ENCODE measurements around the gene DHRS9.

DHRS9 gene

DNA sequence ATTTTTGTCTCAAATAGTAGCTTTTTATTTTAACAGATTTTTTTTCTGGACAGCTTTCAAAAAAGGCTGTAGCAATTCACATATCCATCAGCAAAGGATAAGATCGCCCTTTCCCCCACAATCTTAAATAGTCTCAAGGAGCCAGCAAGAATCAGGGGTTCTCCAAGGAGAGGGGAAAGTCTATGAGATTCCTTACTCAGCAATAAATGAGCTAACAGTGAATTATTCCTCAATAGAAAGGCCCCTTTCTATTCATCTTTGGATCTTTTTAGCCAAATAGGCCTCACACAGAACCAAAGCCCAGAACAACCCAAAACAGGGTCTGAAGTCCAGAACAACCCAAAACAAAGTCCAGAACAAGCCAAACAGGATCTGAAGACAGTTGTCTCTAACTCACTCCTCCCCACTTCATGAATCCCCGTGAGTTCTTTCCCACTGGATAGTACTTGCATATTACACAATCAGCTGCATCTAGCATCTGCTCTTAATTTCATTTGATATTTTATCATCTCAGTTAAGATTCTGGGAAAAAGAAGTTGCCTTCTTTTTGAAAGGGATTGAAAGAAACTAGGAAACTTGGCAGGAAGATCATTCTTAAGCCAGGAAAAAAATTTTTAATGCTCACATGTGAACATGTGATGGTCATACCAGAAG is 3.4 kb upstream of the DHRS9 start:
- DNase-seq = no peak

DNA sequence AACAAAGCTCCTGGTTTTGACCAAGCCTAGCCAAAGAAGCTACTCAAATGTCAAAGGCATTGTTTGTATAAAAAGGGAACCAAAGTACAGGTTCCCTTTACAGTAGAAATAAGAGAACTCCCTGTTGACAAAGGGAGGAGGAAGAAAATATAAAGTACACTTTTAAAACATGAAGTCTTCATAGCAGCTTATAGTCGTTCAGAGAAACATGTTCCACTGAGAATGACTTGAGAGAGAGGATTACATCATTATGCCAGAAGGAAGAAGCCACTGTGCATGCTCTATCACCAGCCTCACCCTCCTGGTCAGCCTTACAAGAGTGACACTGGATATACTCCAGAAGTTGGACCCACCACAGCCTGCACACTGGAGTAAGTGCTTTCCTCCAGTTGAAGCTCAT is 2.5 kb upstream of the DHRS9 start:
- DNase-seq = no peak

DNA sequence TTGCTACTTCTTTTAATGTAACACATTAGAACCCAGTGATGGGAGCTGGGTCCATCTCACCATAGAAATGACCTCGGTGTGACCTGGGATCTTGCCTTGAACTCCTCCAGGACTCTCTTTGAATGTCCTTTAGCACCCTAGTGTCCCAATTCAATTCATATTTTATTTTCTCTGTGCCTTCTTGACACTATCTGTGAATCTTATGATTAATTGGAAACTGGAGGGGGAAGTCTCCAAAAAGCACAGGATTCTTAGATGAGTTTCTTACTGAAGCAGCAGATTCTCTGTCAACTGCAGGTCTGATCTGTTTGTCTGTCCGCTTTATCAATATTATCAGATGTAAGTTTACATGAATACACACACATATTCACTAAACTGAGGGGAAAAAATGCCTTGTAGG is 470 bp downstream of the DHRS9 start:
- DNase-seq = no peak

DNA sequence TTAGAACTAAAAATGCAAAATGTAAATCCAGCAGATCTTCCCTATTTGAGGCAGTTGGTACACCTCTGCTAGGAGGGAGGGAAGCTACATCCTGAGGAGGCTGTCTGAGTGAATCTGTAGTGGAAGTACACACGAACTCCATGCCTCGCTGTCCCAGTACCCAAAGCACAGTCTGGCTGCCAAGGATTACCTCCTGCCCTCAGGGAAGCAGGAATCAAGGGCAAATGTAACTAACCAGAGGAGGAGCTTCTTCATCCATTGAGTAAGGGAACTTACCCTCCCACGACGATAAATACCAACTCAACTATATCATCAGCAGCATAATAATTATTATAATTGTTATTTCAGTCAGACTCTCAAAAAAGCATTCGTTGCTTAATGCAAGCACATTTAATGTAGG is 2.1 kb downstream of the DHRS9 start:
- no peak for DNase-seq

DNA sequence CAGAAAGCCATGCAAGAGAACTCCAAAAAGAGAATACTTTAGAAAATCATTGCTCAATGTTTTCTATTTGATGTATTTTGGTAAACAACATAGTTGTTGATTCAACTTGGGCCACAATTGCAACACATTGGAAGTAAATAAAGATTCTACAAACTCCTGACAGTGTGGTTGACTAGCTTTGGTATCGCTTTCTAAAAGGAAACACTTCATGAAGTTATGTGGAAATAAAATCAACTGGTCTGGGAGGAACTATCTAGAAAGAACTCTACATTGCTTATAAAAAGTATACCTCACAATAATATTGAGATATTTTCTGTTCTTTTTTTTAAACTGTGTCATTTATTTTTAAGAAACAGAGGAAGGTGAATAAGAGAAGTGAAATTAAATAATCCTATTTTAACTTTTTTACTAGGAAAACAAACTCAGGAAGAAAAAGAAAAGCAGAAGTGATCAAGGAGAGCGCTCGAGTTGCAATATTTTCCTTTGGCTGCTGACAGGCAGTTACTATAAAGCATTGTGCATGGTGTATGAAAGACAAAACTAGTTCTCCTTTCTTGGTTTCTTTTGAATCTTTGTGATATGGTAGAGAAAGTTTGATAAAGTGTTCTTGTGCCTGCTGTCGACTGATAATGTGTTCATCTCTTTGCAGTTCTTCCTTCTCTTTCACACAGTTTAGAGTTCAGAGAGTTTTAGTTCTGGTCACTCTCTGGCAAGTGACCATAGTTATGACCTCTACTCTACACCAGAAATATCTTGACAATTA is 3.0 kb downstream of the DHRS9 start:
- DNase-seq = no peak

DNA sequence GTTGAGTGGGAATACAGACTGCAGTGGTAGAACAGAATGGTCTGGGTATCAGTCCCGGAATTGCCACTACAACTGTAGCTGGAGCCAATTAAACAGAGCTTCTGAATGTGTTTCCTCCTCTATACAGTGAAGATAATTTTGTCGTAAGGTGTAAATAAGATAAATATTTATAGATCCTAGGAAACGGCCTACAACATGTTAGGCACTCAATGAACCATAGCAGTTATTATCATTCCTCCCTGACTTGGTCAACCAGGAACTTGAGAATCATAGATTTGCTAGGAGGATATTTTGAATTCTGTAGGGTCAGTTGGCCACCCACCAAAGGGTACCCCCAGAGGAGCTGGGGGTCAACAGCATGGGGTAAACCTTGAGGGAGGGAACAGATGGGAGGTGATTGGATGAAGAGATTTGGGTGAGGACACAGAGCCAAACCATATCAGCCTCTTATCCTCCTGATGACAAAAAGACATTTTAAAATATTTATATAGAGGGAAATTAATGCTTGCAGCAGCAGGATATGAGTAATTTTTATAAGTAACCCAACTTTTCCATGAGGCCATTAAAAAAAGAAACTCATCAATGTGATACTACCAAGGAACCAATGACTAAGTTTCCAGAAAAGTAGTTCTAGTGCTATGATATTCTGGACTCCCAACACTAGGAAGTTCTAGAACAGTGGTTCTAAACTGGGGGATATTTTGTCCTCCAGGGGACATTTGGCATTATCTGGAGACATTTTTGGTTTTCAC is 4.0 kb downstream of the DHRS9 start:
- no peak for DNase-seq

DNA sequence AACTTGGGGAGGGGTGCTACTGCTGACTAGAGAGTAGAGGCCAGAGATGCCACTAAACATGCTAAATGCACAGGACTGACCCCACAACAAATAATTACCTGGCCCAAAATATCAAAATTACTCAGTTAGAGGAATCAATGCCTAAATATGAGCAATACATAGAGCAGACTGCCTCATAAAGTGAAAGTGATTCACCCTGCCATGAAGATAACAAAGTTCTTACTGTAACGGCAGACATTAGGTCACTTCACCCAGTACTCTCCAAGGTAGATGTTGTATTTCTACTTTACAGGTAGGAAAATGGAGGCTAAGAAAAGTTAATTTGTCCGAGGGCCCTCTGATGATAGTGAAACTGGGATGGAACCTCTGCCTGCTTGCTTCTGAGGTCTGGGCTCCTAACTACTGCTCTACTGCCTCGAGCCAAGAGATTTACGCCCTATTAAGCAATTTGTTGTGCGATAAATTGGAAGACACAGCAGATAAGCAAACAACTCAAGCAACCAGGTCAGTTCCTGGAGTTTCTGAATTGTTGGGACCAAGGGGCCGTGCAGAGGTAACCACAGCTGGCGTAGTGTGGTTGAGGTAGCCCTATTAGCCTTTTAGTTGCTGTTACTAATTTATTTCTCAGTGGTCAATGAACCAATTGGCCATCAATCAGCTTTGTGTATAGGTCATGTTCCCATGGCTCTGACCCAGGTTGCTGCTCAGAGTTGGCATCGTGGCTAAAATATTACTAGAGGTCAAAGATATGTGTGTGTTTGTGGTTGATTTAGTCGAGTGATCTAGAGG is 4.8 kb downstream of the DHRS9 start:
- no peak for DNase-seq

DNA sequence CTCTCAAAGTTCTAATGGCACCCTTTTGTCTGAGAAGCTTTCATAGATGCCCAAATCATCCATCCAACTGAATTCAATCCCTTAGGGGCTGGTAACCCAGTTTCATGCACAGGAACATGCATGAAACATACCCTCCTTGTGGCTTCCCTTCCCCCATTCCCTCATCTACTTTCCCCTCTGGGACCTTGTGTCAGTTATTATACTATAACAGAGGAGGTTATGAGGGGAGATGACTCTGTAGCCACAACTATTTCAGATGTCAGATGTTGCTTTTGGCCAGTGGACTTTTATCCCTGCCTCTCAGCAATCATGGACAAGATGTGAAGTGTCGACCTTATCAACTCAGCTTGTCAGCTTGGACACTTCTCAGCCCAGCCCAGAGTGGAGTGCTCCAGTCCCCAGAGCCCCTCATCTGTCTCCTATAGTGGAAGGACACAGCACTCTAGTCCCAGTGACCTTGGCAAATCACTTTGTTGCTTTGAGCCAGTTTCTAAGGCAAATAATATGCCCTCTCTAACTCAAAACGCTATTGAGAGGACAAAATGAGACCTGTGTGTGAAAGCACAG is 8.4 kb downstream of the DHRS9 start:
- no peak for DNase-seq

DNA sequence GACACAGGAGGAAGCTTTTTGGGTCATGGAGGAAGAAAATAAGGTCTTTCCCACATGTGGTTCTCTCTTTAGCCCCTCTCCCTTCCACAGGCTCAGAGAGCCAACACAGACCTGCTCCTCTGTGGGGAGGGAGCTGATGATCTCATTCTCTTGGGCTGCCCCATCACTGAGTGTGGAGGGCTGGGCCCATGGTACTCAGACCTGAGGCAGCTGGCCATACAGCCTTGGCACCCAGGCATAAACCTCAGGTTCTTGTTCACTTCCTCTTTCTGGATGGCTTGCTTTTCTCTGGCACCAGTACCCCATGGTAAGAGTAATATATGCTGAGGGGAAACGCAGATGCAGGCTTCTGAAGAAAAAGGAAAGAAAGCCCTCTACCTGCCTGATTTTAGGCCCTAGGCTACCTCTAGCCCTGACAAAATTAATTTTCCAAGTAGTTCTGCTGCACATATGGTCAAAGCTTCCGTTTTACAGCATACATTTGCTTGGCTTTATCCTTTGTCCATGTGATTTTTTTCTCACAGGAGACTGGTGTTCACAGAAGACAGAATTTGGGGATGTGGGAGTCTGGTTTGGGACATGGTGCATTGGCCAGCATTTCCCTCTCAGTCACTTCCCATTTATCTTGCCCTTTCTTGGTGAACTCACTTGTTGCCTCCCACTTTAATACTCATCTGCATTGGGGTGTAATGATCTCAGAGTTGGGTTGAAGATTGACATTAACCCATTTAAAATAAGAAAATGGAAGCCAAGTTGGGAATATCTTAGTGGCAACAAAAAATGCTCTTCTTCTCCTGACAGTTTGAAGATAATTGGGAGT is 11.1 kb downstream of the DHRS9 start:
- DNase-seq = no peak

DNA sequence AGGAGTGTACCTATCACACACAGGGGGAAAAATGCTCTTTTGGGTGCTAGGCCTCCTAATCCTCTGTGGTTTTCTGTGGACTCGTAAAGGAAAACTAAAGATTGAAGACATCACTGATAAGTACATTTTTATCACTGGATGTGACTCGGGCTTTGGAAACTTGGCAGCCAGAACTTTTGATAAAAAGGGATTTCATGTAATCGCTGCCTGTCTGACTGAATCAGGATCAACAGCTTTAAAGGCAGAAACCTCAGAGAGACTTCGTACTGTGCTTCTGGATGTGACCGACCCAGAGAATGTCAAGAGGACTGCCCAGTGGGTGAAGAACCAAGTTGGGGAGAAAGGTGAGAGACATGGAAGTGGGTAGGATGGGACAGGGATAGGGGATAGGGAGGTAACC is 12.2 kb downstream of the DHRS9 start:
- no peak for DNase-seq

DNA sequence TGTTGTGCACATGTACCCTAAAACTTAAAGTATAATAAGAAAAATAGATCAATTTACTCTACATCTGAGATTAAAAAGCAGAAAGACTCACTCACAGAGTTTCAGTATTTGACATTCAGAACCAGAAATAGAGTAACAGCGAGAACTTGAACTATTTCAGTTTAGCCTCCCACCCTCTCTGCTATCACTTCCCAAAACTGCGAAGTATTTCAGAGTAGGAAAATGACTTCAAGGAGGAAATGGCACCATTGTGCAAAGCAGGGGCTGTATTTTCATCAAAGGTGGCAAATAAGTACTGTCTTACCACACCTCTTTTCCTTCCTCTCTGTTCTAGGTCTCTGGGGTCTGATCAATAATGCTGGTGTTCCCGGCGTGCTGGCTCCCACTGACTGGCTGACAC is 13.6 kb downstream of the DHRS9 start:
- no peak for DNase-seq

DNA sequence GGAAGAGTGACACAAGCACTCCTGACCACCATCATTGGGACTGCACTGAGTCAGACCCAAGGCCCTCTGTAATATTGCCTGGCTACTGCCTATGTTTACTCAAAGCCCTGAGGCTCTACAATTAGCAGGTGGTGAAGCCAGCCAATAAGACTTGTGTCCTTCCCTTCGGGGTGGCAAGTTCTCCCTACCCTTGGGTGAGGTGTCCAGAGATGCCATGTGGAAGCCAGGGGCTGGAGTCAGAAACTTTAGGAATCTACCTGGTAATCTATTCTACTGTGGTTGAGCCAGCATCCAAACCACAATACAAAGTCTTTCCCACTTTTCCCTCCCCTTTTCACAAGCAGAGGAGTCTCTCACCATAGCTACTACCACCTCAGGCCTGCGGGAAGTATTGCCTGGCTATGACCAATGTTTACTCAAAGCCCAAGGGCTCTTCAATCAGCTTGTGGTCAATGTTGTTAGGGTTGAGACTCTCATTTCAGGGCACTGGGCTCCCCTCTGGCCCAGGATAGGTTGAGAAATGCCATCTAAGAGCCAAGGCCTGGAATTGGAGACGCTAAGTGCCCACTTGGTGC is 17.6 kb downstream of the DHRS9 start:
- DNase-seq = no peak

DNA sequence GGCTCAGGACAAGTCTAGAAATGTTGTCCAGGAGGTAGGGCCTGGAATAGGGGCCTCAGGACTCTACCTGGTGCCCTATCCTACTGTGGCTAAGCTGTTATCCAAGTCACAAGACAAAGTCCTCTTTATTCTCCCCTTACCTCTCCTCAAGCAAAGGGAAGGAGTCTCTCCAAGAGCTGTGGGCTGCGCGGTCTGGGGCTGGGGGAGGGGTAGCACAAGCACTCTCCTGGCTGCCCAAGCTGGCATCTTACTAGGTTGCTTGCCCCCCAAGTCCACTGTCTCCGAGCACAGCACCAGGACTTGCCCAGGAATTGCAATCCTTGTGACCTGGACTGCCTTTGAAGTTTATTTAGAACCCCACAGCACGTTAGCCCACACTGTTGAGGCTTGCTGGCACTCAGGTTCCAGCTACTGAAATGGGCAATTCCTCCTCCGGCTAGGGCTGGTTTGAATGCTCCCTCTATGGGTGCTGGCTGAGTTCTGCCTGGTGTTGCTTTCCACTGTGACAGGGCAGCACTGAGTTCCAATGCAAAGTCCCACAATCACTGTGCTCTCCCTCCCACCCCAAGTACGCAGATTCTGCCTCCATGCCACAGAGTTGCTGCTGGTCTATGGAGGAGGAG is 18.5 kb downstream of the DHRS9 start:
- DNase-seq = no peak

DNA sequence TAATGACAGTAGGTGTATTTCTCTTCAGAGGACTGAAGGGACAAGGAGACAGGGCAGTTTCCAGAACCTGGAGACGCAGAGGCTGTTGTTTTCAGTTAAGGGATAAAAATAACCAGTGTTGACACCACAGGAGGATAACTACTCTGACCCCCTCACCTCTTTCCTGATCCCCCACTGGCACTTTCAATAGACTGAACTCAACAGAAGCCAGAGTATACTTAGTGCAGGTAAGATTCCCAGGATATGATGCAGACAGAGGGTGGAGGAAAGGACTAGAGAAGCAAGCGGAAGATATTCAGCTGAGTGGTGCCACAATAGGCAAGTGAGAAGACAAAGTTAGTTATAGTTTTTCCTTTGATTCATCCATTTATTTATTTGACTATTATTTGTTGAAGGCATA is 19.8 kb downstream of the DHRS9 start:
- DNase-seq = no peak

DNA sequence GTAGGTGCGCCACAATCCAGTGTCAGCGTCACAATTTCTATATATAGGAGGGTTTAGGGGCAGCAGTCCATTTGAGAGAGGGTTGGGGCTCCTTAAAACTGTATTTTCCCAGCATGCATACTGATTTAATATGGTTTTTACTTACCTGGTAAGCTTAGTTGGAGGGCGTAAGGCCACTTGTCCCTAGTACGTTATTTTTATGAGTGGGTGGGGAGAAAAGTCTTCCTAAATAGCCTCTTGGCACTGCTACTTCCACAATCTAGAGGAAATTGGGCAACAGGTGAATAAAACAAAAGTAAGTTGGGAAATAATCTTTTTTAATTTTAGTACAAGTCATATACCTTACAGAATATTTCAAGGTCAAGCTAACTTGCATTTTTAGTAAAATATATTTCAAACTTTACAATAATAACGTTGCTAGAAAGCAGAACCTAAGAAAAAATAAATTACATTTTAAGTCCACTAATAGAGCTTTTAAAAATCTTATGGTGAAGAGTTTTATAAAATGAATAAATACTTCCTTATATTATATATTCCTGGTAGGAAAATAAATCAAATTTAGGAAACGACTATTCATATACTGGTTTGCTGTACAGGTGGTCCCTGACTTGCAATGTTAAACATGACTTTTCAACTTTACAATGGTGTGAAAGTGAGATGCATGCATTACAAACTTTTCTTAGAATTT is 20.9 kb downstream of the DHRS9 start:
- DNase-seq = no peak

DNA sequence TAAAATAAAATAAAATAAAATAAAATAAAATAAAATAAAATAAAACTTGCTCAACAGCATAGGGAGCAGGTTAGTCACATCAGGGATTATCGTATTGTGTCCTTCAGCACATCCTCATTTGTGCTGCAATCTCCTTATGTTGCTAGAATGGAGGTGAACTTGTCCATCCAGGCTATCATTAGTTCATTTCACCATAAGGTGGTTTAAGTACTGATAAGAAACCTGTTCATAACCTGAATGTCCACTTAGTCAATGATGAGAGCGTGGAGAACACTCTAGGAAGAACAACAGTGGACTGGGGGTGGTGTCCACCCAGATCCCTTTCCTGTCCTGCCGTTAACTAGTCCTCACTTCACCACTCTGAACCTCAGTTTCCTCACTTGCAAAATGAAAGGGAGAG is 21.9 kb downstream of the DHRS9 start:
- DNase-seq = no peak

DNA sequence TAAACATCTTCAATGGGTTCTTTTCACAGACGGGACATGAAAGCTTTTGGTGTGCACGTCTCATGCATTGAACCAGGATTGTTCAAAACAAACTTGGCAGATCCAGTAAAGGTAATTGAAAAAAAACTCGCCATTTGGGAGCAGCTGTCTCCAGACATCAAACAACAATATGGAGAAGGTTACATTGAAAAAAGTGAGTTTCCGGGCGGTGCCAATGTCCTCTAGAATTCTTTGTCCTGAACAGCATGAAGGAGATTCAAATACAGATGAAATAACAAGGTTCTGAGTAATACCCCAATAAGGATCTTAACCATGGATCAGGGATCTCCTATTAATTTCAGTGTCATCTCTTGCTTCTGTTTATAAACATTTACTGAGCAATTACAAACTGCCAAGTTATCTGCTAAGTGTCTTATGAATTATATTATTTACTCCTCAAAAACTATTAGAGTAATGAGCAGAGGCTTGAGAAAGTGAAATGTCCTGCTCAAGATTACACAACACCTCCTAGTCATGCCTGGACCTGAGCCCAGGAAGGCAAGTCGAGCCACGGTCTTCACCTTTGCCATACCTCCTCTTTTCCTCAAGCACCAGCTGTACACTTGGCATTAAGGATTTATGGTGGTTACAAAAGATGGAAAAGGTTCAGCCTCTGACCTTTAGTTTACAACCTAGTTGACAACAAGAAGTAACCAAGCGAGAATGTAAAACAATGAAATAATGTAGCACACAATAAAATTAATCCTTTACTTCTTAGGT is 22.6 kb downstream of the DHRS9 start:
- DNase-seq = no peak

DNA sequence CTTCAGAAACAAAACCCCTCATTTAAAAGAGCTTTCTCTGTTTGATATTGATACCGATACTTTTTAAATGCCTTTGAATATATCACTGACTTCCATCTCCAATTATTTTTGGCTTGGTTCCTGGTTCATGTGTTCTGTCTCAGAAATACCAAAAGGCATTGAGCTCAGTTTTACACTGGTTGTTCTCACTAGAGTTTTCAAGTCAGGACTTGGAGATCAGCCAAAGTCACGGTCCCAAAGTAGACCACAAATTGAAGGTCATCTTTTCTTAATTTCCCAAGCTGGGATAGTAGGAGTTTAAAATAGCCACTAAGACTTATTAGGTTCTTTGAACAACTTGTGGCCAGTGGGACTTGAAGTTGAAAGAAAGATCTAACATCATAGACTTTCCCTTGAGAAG is 24.2 kb downstream of the DHRS9 start:
- DNase-seq = no peak

DNA sequence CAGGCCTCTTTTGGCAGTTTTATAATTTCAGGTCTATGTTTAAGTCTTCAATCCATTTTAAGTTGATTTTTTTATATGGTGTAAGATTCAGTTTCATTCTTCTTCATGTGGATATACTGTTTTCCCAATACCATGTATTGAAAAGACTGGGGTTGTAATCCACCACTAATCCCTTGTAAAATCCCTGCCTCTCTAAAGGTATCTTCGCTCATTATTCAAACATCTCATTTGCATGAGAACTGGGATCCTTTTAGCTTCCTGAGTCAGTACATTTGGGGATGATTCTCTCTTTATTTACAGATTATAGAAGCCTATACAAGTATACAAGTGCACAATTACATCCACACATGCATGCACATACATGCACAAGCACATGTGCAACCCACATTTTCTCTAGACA is 25.3 kb downstream of the DHRS9 start:
- no peak for DNase-seq

DNA sequence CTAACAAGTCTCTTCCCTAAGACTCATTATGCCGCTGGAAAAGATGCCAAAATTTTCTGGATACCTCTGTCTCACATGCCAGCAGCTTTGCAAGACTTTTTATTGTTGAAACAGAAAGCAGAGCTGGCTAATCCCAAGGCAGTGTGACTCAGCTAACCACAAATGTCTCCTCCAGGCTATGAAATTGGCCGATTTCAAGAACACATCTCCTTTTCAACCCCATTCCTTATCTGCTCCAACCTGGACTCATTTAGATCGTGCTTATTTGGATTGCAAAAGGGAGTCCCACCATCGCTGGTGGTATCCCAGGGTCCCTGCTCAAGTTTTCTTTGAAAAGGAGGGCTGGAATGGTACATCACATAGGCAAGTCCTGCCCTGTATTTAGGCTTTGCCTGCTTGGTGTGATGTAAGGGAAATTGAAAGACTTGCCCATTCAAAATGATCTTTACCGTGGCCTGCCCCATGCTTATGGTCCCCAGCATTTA is 26.3 kb downstream of the DHRS9 start:
- DNase-seq = no peak

Data from right forelimb (tissue), 1 donor.